Measurements from ENCODE around the gene ILF2.

DNA sequence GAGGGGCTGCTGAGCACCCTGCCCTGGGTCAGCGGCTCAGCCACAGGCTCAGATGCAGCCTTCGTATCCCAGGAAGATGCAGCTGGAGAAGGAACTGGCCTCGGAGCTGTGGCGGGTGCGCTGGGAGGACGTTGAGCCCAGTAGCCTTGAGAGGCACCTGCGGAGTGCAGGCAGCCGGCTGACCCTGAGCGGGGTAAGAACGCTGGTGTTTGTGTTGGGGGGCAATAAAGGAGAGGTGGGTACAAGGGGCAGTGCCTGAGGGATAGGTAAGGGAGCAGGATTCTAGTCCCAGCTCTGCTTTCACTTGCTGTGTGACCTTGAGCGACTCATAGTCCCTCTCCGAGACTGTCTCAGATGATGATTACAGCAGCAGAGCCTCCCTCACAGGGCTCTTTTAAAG, 14.1 kb upstream of the ILF2 start:
- TF ChIP-seq, protein P1, sequence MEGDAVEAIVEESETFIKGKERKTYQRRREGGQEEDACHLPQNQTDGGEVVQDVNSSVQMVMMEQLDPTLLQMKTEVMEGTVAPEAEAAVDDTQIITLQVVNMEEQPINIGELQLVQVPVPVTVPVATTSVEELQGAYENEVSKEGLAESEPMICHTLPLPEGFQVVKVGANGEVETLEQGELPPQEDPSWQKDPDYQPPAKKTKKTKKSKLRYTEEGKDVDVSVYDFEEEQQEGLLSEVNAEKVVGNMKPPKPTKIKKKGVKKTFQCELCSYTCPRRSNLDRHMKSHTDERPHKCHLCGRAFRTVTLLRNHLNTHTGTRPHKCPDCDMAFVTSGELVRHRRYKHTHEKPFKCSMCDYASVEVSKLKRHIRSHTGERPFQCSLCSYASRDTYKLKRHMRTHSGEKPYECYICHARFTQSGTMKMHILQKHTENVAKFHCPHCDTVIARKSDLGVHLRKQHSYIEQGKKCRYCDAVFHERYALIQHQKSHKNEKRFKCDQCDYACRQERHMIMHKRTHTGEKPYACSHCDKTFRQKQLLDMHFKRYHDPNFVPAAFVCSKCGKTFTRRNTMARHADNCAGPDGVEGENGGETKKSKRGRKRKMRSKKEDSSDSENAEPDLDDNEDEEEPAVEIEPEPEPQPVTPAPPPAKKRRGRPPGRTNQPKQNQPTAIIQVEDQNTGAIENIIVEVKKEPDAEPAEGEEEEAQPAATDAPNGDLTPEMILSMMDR (IDR thresholded peaks at IDR 0.05) = no peak
- no peak for TF ChIP-seq POLR2A (IDR thresholded peaks at IDR 0.05)
- TF ChIP-seq POLR2AphosphoS5 (IDR thresholded peaks at IDR 0.05) = no peak
